Chondrocyte (in vitro differentiated cells): Measurements from ENCODE around the gene PCK1. TPM values are rescaled to one million over a fixed set of nuclear protein-coding genes. Genes with fewer than 3 reads are reported as not detected.

Experiments used
- DNase-seq: peaks from one replicate; pipeline ENCODE4 v3.0.0; 2021; ENCODE audit warnings: mixed read lengths, low spot score
- H3K27ac Mint-ChIP-seq: one replicate; pipeline ENCODE4 v1.8.0; 2021; ENCODE audit warnings: mild to moderate bottlenecking, moderate library complexity, mixed read lengths; ENCODE audit not compliant: unreplicated experiment
- H3K27me3 Mint-ChIP-seq: 2 replicates; pipeline ENCODE4 v1.8.0; 2021; ENCODE audit warnings: low read depth, mixed read lengths
- H3K36me3 Mint-ChIP-seq: 2 replicates; pipeline ENCODE4 v1.8.0; 2021; ENCODE audit warnings: low read depth, mixed read lengths
- H3K4me1 Mint-ChIP-seq: 2 replicates; pipeline ENCODE4 v1.8.0; 2021; ENCODE audit warnings: low read depth, mild to moderate bottlenecking, mixed read lengths
- H3K4me3 Mint-ChIP-seq: one replicate; pipeline ENCODE4 v1.8.0; 2021; ENCODE audit warnings: mild to moderate bottlenecking, moderate library complexity, mixed read lengths; ENCODE audit not compliant: unreplicated experiment
- H3K9me3 Mint-ChIP-seq: 2 replicates; pipeline ENCODE4 v1.8.0; 2021; ENCODE audit warnings: low read depth, mixed read lengths
- total RNA-seq: library from RNA; stranded (reverse); gene quantifications from 3 replicates; pipeline ENCODE4 v1.2.1, GENCODE V29; 2021
- TF ChIP-seq, protein P1 (sequence below): fragments of 200-600 bp; sonication (generic); IDR thresholded peaks from 2 replicates; pipeline ENCODE4 v1.5.0; 2021; ENCODE audit warnings: antibody characterized with exemption, mild to moderate bottlenecking, moderate library complexity

PCK1 gene
- total RNA-seq, 1 donor from 2014 or later: not detected

DNA sequence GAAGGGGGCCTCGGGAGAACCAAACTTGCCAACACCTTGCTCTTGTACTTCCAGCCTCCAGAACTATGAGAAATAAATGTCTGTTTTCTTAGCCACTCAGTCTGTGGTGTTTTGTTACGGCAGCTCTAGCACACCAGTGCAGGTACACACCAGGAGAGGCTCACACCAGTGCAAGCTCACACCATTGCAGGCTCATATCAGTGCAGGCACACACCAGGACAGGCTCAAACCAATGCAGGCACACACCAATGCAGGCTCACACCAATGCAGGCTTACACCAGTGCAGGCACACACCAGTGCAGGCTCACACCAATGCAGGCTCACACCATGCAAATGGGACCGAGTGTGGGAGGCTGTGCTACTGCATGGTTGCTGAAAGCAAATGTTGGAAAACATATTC is 31.1 kb upstream of the PCK1 start:
- no peak for DNase-seq
- H3K4me3 Mint-ChIP-seq: no peak overlapping the region
- H3K4me1 Mint-ChIP-seq: no peaks in the 10 kb centered on the region
- peaks cover 5% of the 10 kb centered on the region for H3K36me3 Mint-ChIP-seq
- peaks cover 9% of the 10 kb centered on the region for H3K9me3 Mint-ChIP-seq
- H3K27me3 Mint-ChIP-seq: peaks cover 29% of the 10 kb centered on the region
- TF ChIP-seq, protein P1, sequence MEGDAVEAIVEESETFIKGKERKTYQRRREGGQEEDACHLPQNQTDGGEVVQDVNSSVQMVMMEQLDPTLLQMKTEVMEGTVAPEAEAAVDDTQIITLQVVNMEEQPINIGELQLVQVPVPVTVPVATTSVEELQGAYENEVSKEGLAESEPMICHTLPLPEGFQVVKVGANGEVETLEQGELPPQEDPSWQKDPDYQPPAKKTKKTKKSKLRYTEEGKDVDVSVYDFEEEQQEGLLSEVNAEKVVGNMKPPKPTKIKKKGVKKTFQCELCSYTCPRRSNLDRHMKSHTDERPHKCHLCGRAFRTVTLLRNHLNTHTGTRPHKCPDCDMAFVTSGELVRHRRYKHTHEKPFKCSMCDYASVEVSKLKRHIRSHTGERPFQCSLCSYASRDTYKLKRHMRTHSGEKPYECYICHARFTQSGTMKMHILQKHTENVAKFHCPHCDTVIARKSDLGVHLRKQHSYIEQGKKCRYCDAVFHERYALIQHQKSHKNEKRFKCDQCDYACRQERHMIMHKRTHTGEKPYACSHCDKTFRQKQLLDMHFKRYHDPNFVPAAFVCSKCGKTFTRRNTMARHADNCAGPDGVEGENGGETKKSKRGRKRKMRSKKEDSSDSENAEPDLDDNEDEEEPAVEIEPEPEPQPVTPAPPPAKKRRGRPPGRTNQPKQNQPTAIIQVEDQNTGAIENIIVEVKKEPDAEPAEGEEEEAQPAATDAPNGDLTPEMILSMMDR: no peak
- H3K27ac Mint-ChIP-seq: no peak overlapping the region

DNA sequence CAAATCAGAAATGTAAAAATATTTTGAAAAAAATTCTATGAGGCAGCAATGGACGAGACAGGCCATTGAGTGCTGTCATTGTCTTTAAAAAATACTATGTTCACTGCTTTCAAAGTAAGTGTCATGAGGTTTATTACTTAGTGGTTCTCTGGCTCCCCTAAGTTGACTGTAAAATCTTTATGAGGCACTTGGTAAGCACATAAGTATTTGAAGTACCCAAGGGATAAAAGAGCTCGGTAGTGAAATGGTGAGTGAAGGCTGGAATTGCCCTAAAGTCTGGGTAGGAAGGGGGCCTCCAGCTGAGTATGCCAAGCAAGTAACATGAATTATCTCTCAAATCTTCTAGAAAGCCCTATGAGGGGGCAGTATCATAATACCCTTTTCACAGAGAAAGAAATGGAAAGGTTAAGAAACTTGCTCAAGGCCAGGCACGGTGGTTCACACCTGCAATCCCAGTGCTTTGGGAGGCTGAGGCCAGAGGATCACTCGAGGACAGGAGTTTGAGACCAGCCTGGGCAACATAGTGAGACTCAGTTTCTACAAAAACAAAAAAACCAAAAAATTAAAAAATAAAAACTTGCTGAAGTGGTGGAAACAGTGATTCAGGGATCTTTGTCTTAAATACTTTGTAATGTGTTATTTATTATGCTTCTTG is 30.5 kb upstream of the PCK1 start:
- no peak overlapping the region for H3K27ac Mint-ChIP-seq
- peaks cover 5% of the 10 kb centered on the region for H3K36me3 Mint-ChIP-seq
- peaks cover 34% of the 10 kb centered on the region for H3K27me3 Mint-ChIP-seq
- no peak for DNase-seq
- H3K4me3 Mint-ChIP-seq: no peak overlapping the region
- peaks cover 9% of the 10 kb centered on the region for H3K9me3 Mint-ChIP-seq
- TF ChIP-seq, protein P1: no peak
- no peaks in the 10 kb centered on the region for H3K4me1 Mint-ChIP-seq

DNA sequence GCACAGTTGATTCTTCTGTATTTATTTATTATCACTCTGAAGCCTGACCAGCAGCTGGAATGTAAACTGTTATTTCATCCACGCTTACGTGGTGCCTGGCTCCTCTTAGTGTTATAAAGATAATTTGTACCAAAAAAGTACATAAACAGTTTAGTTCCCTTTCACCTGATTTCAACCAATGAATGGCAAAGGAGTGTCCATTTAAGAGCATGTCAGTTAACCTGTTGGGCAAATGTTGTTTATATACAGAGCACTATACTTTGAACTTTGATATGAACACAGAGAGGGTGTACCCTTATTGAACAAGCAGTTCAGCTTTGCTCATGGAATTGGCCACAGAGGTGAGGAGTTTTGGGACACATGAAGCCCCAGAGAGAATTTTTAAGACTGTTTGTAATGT is 28.8 kb upstream of the PCK1 start:
- H3K36me3 Mint-ChIP-seq: peaks cover 10% of the 10 kb centered on the region
- DNase-seq: no peak
- peaks cover 20% of the 10 kb centered on the region for H3K9me3 Mint-ChIP-seq

DNA sequence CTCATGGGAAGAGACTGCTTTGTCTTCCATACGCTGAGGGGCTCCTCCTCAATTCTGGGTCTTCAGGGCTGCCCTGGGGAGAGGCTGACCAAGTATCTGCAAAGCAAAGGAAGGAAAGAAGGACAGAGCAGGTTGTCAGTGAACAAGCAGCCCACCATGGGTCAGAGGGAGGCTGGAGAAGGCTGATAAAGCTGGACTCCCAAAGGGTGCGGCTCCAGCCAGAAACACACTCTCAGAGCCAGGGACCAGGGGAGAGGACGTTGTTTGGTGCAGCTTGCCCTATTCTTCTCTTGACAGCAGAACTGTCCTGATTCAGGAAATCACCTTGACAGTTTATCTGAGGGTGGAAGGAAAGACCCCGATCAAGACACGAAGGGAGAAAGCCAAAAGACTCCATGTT is 25.6 kb upstream of the PCK1 start:
- no peak for DNase-seq
- H3K9me3 Mint-ChIP-seq: peaks cover 29% of the 10 kb centered on the region
- no peak overlapping the region for H3K27ac Mint-ChIP-seq
- TF ChIP-seq, protein P1: no peak
- H3K4me3 Mint-ChIP-seq: no peak overlapping the region
- H3K36me3 Mint-ChIP-seq: peaks cover 17% of the 10 kb centered on the region
- H3K4me1 Mint-ChIP-seq: no peaks in the 10 kb centered on the region
- peaks cover 56% of the 10 kb centered on the region for H3K27me3 Mint-ChIP-seq

More for the DNA sequence above, 28.8 kb upstream of the PCK1 start:
- Mint-ChIP-seq H3K27ac (no peak overlapping the region), H3K27me3 (peaks cover 49% of the 10 kb centered on the region), H3K4me3 (no peak overlapping the region), H3K4me1 (no peaks in the 10 kb centered on the region)
- TF ChIP-seq, protein P1: no peak

DNA sequence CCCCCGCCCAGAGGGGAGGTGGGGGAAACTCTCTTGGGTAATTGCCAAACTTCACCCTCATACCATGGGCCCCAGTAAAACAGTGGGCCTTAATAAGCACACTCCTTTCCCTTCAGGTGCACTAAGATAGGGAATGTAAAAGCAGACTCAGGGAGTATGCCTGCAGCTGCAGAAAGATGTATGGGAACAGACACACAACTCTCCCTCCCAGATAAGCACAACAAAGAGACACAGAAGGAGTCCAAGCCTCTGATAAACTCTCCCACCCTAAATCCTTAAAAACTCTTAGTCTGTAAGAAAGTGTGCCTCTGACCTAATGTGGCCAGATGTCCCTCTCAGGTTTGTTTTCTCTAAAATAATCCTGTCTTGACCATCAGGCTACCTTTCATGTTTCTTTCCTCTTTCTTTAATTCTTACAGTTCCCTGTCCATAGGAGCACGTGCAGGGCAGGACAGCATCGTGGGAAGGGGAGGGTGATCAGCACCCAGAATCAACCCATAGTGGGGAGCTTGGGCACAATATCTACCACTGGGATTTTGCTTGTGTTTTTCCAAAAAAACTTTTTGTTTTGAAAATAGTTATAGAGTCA is 24.7 kb upstream of the PCK1 start:
- Mint-ChIP-seq H3K27me3 (peaks cover 54% of the 10 kb centered on the region), H3K4me3 (no peak overlapping the region), H3K9me3 (peaks cover 29% of the 10 kb centered on the region), H3K27ac (no peak overlapping the region), H3K4me1 (no peaks in the 10 kb centered on the region), H3K36me3 (peaks cover 18% of the 10 kb centered on the region)
- DNase-seq: no peak
- TF ChIP-seq, protein P1: no peak
